GM20431 (cell line): ENCODE data around the gene C4orf36.
"Not testable (repeated sequence)": the region's sequence is repeated elsewhere in the genome, so short reads cannot be mapped to it uniquely, and the experiment has no call there.

ENCODE experiments used
- in situ Hi-C: fragments of 300-500 bp; cut with MseI, MboI; formaldehyde crosslinking; loops from one replicate; pipeline ENCODE4 v1.15.0; 2020; ENCODE audit warnings: low sequenced_read_pairs; ENCODE audit not compliant: unreplicated experiment

C4orf36 gene

DNA sequence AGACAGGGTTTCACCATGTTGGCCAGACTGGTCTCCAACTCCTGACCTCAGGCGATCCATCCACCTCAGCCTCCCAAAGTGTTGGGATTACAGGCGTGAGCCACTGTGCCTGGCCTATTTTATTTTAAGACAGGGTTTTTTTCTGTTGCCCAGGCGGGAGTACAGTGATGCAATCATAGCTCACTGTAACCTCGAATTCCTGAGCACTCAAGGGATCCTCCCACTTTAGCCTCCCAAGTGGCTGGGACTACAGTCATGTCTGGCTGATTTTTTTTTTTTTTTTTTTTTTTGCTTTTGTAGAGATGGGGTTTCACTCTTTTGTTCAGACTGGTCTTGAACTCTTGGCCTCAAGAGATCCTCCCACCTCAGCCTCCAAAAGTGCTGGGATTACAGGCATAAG, 16.8 kb downstream of the C4orf36 start:
- in situ Hi-C loops, result not testable (repeated sequence)

DNA sequence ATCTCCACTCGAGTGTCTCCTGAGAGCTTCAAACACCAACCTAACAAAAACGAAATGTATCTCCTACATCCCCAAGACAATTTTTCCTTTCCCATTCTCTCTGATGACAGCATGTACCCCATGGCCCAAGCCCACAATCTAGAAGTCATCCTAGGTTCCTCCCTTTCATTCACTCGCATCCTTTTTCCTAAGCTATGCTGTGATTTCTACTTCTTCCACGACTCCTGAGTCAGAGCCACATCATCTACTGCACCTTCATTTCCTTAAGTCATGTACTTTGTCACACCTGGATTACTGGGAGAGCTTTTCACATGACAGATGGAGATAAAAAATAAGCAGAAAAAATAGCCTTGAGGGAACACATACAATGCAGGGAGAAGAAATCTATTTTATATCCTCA, 20.1 kb downstream of the C4orf36 start:
- in situ Hi-C loops, result no loop called here

- in situ Hi-C loops, result no loop called here
Observed at GRCh38 chr4:86870442-86871069, 21.7 kb downstream of the C4orf36 start.

DNA sequence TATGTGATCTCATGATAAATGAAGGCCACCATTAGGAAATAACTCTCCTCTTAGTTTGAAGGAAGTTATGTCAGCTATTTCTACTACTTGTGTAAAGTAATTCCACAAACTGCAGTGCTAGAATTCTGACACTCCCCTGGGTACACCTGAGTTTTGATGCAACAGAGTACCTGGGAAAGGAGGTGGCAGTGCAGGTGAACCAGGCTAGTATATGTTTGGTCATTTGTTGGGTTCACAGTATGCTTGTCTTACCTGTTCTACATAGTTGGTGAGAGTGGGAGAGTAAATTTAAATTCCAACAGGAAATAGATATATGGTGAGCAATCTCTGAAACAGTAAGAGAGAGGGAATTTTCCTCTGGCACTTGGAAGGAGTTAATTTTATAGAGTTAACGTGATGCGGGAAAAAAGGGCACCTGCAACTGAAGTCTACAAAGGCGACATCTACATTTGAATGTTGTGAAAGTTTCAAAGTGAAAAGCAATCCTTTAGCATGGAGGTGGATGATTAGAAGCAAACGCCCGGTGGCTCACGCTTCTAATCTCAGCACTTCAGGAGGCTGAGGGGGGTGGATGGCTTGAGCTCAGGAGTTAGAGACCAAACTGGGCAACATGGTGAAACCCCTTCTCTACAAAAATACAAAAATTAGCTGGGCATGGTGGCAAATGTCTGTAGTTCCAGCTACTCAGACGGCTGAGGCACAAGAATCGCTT, 34.7 kb downstream of the C4orf36 start:
- in situ Hi-C loops, result no loop called here

GRCh38 chr4:86856896-86857295, 35.3 kb downstream of the C4orf36 start:
- in situ Hi-C loops, result no loop called here

DNA sequence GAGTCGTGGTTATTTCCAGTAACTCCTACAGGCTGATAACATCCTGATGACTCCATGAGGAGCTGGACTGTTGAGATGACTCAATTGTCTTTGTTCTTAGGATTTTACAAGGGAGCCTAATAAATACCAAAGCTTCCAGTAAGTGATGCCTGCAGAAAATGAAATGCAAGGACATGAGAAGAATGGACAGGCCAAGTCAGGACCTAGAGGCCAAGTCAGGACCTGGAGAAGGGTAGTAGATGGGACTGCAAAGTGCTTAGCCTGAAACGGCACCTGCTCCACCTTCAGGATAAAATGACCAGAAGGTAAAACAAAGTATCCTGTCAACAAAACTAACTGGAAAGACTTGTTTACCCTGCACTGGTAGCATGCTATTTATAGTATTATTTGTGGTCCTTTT, 36.6 kb downstream of the C4orf36 start:
- in situ Hi-C loops, result no loop called here

DNA sequence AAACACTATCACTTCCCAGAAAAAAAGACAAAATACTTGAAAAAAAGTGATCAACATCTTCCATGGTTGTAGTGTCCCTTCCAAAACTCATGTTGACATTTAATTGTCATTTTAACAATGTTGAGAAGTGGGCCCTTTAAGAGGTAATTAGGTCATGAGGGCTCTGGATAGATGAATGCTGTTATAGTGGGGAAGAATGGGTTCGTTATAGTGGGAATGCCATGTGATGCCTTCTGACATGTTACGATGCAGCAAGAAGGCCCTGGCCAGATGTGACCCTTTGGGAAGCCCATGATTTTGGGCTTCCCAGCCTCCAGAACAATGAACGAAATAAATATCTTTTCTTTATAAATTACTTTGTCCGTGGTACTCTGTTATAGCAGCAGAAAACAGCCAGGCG, 39.0 kb downstream of the C4orf36 start:
- in situ Hi-C loops, result no loop called here

DNA sequence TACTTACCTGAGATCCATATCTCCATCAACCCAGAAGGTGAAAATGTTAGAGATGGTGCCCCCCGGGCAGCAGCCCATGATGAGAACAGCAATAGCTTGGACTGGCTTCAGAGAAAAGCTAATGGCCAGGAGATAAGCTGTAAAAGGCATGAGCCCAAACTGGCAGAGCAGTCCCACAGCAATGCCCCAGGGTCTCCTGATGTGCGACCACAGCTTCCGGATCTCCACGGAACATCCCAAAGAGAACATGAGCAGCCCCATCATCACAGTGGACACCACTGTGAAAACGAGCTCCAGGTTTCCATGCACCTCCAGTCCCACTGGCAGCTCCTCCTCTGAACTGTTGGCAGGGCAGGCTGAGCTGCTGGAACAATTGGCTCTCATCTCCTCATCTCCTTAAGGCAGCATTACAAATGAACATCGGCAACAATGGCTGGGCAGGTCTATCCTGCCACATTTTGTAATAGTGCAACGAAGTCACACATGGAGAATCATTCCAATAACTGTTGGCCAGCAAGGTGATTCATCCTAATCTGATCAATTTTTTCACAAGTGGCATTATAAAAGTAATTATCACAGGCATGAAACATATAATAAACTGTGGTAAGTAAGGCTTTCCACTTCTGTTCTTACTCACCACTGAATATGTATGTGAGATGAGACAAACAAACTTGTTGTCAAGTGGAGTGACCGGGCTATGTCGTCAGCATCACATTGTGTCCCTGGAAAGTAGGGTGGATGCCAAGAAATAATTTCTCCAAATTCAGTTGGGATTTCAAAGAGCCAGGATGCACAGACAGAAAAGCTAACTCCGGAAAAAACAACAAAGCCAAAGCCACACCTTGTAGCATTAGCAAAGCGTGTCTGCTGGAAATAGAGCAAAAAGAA, 43.2 kb downstream of the C4orf36 start, which contains the start of gene SLC10A6:
TSS of gene SLC10A6 (minus strand) at position 653 of the 888 bp plus-strand sequence. CDS start at position 384, 269 bp downstream.
- in situ Hi-C loops, result no loop called here

DNA sequence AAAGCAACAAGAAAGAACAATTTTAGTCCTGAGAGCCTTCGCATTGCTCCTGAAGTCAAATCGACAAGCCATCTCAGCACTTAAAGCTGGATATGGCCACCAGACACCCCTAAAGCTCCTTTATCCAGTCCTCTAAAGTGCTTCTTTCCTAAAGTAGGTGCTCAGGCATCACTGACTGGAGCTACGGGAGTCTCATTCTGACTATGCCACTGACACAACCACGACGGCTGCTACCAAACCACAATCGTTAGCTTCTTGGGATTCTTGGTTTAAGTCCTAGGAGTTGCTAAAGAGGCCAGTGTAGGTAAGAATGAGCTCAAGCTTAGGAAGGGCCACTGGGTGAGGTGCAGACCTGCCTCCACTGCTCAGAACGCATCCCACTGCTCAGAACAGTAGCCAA, 44.1 kb downstream of the C4orf36 start:
- in situ Hi-C loops, result no loop called here

DNA sequence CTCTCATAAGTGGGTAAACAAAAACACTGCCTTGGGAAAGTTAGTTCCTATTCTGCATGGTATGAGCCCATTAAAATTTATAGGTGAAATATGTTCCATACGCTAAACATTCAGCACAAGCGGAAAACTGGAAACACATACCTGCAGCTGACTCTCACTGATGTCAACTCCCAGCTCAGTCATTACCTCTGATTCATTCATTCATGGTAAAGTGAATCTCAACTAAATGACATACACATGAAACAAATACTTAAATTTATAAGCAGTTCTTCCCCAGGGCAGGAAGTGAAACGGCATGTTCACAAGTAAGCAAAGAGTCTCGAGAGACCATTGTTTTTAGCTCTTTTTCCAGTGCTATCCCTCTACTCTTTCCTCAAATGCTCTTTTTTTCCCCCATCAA, 44.7 kb downstream of the C4orf36 start:
- in situ Hi-C loops, result no loop called here

GRCh38 chr4:86846921-86847320, 45.3 kb downstream of the C4orf36 start:
- in situ Hi-C loops, result no loop called here

GRCh38 chr4:86845593-86845992, 46.6 kb downstream of the C4orf36 start:
- in situ Hi-C loops, result no loop called here

- in situ Hi-C loops, result no loop called here
Observed at GRCh38 chr4:86841309-86841708, 50.9 kb downstream of the C4orf36 start.

DNA sequence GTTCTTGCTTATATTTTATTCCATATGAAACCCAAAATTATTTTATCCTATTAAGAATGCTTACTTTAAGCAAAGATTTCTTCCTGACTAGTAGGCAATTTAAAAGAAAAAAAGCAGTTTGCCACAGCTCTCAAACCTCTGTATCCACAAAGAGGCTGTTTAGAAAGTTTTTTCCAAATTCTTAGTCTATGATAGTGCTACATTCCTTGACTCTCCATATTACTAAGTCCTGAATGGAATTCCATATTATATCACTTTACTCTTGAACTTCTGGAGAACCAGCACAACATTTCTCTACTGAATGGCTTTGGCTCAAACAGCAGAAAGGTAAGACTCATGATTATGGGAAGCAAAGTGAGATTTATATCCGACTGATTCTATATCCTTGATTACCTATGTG, 51.4 kb downstream of the C4orf36 start:
- in situ Hi-C loops, result no loop called here

DNA sequence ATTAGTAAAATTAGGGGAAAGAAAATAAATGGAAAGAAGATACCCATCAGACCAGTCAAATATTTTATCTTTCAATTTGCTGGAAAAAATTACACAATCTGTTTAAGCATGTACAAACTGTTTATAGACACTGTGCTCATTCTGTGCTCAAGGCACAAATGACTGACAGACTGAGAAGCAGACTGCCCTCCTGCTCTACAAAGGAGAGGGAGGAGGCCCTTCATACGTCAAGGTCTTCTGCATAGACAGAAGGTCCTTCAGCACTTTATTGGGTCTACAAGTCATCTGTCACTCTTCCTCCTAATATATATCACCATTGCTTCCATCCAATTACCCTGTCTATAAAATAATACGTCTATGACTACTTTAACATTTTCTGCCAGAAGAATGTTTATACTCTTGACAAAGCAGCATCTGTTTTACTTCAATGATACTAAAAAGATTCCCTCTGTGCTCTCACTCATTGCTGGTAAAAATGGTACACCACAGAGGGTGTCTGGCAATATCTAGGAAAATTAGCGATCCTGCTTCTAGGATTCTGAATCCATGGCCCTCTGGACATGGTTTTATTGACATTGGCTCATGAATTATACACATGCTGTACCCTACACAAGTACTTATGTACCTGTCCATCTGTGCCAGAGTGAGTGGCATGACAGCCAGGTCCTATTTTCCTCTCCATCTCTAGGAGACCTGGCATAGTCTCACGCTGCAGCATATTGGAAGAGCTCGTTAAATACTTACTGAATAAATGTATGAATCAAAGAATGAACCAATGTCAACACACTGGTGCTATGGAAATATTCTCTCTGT, 54.3 kb downstream of the C4orf36 start:
- in situ Hi-C loops, result no loop called here

DNA sequence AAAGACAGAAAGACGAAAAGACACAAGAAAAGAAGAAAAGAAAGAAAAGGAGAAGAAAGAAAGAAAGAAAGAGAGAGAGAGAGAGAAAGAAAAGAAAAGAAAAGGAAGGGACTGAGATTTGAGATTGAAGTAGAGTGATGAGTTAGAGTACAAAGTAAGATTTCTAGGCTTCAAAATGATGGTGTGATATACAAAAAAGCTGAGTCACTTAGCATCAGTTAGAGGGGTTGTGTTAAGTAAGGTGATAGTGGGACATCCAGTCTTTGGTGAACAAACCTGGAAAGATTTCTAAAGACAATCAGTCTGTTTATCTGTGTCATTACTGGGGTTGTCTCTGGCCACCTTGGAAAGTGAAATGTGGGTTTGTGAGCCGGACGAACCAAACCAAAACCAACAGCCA, 56.5 kb downstream of the C4orf36 start:
- in situ Hi-C loops, result no loop called here

DNA sequence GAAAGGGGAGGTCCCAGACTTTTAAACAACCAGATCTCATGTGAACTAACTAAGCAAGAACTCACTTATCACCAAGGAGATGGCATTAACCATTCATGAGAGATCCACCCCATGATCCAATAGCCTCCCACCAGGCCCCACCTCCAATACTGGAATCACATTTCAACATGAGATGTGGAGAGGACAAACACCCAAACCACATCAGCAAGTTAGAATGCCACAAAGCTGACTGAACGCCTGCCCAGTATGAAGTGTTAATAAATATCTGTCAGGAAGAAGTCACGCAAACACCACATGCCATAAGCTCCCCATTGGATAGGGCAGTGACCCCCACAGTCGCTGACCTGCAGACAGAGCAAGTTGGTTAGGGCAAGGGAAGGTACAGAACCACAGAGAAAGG, 57.3 kb downstream of the C4orf36 start:
- in situ Hi-C loops, result no loop called here

- in situ Hi-C loops, result no loop called here
Observed at GRCh38 chr4:86833615-86834014, 58.6 kb downstream of the C4orf36 start.

GRCh38 chr4:86831262-86832130, 60.7 kb downstream of the C4orf36 start:
- in situ Hi-C loops, result no loop called here
